HFF-Myc (cell line): Measurements from ENCODE around the gene NUBP2.

ENCODE experiments used
- DNase-seq: peaks from one replicate; pipeline ENCODE4 v3.0.0-alpha.2; 2011; ENCODE audit warnings: low read depth; ENCODE audit errors: extremely low read depth
- H3K4me3 ChIP-seq: replicated peaks from 2 replicates; pipeline ENCODE4 v1.5.1; 2011; ENCODE audit warnings: low read depth, mild to moderate bottlenecking, control low read depth, low read length
- TF ChIP-seq, protein P1 (sequence below): IDR thresholded peaks from 2 replicates; pipeline ENCODE4 v1.5.1; 2012; ENCODE audit warnings: mild to moderate bottlenecking, low read depth, low read length, control low read depth; ENCODE audit errors: missing control alignments

Gene NUBP2

DNA sequence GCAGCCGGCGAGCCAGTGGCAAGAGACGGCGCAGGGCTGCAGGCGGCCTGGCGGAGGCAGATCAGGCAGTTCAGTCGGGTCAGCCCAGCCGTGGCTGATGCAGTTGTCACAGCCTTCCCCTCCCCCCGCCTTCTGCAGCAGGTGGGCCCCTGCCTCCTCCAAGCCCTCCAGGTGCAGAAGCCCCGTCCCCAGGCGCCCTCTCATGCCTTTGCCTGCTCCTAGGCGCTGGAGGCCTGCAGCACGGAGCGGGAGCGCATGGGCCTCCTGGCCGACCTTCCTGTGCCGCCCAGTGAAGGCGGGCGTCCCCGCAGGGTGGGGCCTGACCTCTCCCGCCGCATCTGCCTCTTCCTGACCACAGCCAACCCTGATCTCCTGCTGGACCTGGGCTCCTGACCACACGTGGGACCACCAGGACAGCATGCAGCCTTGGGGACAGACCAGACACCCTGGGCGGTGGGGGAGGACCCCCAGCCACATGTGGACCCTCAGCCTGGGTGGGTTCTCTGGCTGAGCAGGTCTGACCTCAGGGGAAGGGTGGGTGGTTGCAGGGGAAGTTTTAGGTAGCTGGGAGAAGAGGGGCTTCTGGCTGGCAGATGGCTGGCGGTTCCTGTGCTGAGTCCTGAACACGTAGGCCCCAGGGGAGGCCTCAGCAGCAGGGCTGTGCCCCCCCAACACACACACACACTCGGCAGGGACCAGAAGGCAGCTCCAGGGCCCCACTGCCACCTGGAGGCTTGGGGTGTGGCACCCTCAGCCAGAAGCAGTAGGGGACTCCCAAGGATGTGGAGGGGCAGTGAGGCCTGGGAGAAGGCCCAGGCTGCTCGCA is 6.7 kb upstream of the NUBP2 start:
- no peak overlapping the region for H3K4me3 ChIP-seq
- TF ChIP-seq, protein P1, sequence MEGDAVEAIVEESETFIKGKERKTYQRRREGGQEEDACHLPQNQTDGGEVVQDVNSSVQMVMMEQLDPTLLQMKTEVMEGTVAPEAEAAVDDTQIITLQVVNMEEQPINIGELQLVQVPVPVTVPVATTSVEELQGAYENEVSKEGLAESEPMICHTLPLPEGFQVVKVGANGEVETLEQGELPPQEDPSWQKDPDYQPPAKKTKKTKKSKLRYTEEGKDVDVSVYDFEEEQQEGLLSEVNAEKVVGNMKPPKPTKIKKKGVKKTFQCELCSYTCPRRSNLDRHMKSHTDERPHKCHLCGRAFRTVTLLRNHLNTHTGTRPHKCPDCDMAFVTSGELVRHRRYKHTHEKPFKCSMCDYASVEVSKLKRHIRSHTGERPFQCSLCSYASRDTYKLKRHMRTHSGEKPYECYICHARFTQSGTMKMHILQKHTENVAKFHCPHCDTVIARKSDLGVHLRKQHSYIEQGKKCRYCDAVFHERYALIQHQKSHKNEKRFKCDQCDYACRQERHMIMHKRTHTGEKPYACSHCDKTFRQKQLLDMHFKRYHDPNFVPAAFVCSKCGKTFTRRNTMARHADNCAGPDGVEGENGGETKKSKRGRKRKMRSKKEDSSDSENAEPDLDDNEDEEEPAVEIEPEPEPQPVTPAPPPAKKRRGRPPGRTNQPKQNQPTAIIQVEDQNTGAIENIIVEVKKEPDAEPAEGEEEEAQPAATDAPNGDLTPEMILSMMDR, result no peak
- no peak for DNase-seq

DNA sequence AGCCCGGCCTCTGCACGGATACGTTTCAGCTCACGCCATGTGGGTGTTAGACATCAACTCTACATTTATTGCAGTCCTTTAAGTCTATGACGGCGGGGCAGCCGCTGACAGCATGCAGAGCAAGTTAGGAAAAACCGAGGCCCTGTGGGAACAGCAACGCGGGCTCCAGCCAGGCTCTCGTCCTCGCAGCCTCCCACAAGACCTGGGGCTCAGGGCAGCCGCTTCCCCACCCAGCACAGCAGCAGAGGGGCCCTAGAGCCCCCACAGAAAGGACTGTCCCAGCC is 6.1 kb upstream of the NUBP2 start:
- TF ChIP-seq, protein P1, result no peak
- DNase-seq, result no peak
- H3K4me3 ChIP-seq, result no peak overlapping the region

DNA sequence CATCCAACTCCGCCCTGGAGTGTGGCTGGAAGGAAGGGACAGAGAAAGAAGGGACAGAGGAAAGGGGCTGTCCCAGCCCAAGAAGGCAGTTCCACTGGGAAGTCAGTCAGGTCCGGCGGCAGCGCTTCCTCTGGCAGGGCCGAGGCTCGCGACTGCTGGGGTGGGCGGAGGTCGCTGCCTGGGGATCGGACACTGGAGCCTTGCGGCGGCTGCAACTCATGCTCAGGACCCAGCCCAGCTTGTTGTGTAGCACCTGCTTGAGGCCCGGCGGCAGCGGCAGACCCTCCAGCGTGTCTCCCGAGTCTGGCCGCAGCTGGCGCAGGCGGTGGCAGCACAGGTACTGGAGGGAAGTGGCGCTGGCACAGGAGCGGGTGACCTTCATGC is 5.8 kb upstream of the NUBP2 start:
- TF ChIP-seq, protein P1, result no peak
- no peak for DNase-seq
- no peak overlapping the region for H3K4me3 ChIP-seq

- TF ChIP-seq, protein P1, result no peak
- DNase-seq, result no peak
- H3K4me3 ChIP-seq, result no peak overlapping the region
Measured at GRCh38 chr16:1777375-1778199, 5.2 kb upstream of the NUBP2 start.

DNA sequence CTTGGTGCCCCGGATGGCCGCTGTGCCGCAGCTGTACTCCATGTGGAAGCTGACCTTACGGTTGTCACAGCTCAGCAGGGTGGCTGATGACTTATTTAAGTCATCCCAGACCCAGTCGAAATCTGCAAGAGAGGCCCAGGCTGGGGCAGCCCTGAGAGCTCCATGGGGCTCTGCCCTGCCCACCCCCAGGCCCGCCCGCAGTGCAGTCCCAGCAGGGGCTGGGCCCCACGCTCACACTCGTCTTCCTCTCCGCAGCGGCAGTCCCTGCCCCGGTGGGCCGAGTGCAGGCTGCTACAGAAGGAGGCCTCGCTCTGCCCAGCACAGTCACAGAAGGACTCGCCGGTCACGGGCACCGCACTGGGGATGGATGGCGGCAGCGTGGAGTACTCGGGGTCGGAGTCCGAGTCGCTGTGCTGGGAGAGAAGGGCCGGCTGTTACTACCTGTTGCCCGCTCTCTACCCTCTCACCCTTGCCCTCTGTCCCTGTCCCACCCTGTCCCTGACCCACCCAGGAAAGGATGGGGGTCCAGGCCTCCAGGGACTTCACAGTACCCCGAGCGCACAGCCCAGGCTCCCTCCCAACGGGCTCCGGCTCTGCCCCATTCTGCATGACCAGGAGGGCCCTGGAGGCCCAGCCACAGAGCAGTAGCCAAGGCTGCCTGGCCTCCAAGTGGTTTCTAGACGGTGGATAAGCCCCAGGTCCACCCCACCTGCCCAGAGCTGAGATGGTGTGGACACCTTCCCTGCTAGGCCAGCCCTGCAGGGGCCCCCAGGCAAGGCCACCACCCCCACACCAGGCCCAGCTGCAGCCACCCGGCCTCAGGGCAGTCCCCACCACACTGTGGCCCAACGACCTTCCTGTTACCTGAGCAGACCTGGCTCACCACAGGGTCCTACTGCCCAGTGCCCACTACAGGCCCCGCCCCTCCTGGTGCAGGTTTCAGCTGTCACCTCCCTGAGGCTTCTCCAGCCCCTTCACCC is 4.3 kb upstream of the NUBP2 start:
- DNase-seq, result no peak
- TF ChIP-seq, protein P1, result no peak
- no peak overlapping the region for H3K4me3 ChIP-seq

DNA sequence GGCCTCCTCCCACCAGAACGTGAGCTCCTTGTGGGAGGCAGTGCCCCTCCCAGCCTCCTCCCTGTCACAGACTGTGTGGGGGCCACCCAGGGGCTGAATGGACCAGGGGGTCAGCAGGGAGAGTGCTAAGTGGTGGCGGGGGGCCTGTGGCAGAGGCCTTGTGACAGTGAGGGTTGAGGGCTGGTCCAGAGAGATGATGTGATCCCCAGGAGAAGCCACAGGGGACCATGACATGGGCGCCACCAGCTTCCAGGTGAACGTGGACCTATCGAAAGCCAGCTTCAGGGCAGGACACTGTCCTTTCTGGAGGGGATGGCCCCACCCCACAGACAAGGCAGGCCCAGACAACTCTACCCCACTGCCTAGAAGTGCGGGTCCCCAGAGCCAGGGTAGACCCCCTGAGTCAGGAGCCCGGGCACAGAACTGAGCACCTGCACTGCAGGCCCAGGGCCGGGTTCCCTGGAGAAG is 3.5 kb upstream of the NUBP2 start:
- H3K4me3 ChIP-seq, result no peak overlapping the region
- TF ChIP-seq, protein P1, result no peak
- DNase-seq, result no peak
